Mesendoderm (in vitro differentiated cells): ENCODE data around the gene GTF3C4.

Source experiments
- DNase-seq: peaks from one replicate; pipeline ENCODE4 v3.0.0; 2013
- H2AK5ac ChIP-seq: 2 replicates; pipeline ENCODE4 v1.6.1; 2013; ENCODE audit warnings: low read length, inconsistent platforms
- H2BK120ac ChIP-seq: 2 replicates; pipeline ENCODE4 v1.6.1; 2013; ENCODE audit warnings: low read depth, mild to moderate bottlenecking, low read length, moderate library complexity, mixed read lengths
- H2BK15ac ChIP-seq: replicated peaks from 2 replicates; pipeline ENCODE4 v1.6.1; 2013; ENCODE audit warnings: low read depth, mild to moderate bottlenecking, moderate library complexity
- H2BK5ac ChIP-seq: 2 replicates; pipeline ENCODE4 v1.6.1; 2013; ENCODE audit warnings: low read length, inconsistent platforms
- H3K18ac ChIP-seq: 2 replicates; pipeline ENCODE4 v1.6.1; 2013; ENCODE audit warnings: mild to moderate bottlenecking, low read length, mixed read lengths
- H3K23ac ChIP-seq: one replicate; pipeline ENCODE4 v1.6.1; 2013; ENCODE audit warnings: low read length
- H3K27ac ChIP-seq: 2 replicates; pipeline ENCODE4 v1.5.1; 2013; ENCODE audit warnings: low read depth, mild to moderate bottlenecking, inconsistent platforms, low read length, moderate library complexity
- H3K27me3 ChIP-seq: 2 replicates; pipeline ENCODE4 v1.6.1; 2013; ENCODE audit warnings: low read length, control low read depth, mild to moderate bottlenecking, inconsistent platforms; ENCODE audit not compliant: insufficient read depth, poor library complexity
- H3K36me3 ChIP-seq: 2 replicates; pipeline ENCODE4 v1.6.1; 2013; ENCODE audit warnings: low read length, inconsistent platforms; ENCODE audit not compliant: control insufficient read depth, insufficient read depth
- H3K4ac ChIP-seq: one replicate; pipeline ENCODE4 v1.6.1; 2013; ENCODE audit warnings: low read depth, mild to moderate bottlenecking, low read length, moderate library complexity
- H3K4me1 ChIP-seq: 2 replicates; pipeline ENCODE4 v1.6.1; 2013; ENCODE audit warnings: low read depth, low read length, inconsistent platforms; ENCODE audit not compliant: control insufficient read depth
- H3K4me2 ChIP-seq: 2 replicates; pipeline ENCODE4 v1.6.1; 2013; ENCODE audit warnings: low read length
- H3K4me3 ChIP-seq: 2 replicates; pipeline ENCODE4 v1.5.1; 2013; ENCODE audit warnings: mild to moderate bottlenecking, low read length
- H3K56ac ChIP-seq: one replicate; pipeline ENCODE4 v1.6.1; 2013; ENCODE audit warnings: low read length
- H3K79me1 ChIP-seq: 2 replicates; pipeline ENCODE4 v1.6.1; 2013; ENCODE audit warnings: low read length, inconsistent platforms
- H3K79me2 ChIP-seq: 2 replicates; pipeline ENCODE4 v1.6.1; 2013; ENCODE audit warnings: mild to moderate bottlenecking, low read length; ENCODE audit not compliant: control insufficient read depth, insufficient read depth
- H3K9ac ChIP-seq: 2 replicates; pipeline ENCODE4 v1.6.1; 2013; ENCODE audit warnings: low read length, inconsistent platforms
- H4K5ac ChIP-seq: one replicate; pipeline ENCODE4 v1.6.1; 2013; ENCODE audit warnings: low read length
- H4K8ac ChIP-seq: one replicate; pipeline ENCODE4 v1.6.1; 2013; ENCODE audit warnings: low read depth, mild to moderate bottlenecking, control low read depth, low read length, moderate library complexity
- WGBS: extraction: QIAGEN DNeasy Blood & Tissue Kit; methylation state at CpG from one replicate; pipeline ENCODE4 v1.1.7; 2013; ENCODE audit warnings: low lambda C conversion rate, missing lambda C conversion rate; ENCODE audit not compliant: insufficient coverage; ENCODE audit errors: extremely low coverage; 5-methylcytosine and 5-hydroxymethylcytosine counted together

GTF3C4 gene

DNA sequence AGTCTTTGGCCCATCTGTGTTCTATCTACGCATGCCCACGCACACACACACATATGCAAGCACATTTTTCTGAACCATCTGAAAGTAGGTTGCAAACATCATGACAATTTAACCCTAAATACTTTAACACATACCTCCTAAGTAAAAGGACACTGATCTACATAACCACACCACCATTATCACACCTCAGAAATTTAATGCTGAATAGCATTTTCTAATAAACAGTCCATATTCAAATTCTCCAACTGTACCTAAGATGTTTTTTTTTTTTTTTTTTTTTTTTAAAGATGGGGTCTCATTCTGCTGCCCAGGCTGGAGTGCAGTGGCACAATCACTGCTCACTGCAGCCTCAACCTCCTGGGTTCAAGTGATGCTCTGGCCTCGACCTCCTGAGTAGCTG lies 35.9 kb upstream of the GTF3C4 start:
- Histone ChIP-seq H2BK120ac (no peak overlapping the region), H3K56ac (no peak overlapping the region), H3K36me3 (no peaks in the 10 kb centered on the region), H3K4me3 (no peak overlapping the region), H3K27me3 (no peaks in the 10 kb centered on the region), H3K27ac (no peak overlapping the region), H4K8ac (no peak overlapping the region), H3K18ac (no peak overlapping the region), H3K4me1 (no peaks in the 10 kb centered on the region), H2BK15ac (no peak overlapping the region), H2BK5ac (no peak overlapping the region), H2AK5ac (no peak overlapping the region), H3K79me1 (no peaks in the 10 kb centered on the region), H3K9ac (no peak overlapping the region), H3K79me2 (no peaks in the 10 kb centered on the region), H3K4me2 (no peak overlapping the region), H3K23ac (no peak overlapping the region), H4K5ac (no peak overlapping the region), H3K4ac (no peak overlapping the region)
- no CpG with 5 or more reads among the region's 3 CpGs for WGBS
- no peak for DNase-seq

DNA sequence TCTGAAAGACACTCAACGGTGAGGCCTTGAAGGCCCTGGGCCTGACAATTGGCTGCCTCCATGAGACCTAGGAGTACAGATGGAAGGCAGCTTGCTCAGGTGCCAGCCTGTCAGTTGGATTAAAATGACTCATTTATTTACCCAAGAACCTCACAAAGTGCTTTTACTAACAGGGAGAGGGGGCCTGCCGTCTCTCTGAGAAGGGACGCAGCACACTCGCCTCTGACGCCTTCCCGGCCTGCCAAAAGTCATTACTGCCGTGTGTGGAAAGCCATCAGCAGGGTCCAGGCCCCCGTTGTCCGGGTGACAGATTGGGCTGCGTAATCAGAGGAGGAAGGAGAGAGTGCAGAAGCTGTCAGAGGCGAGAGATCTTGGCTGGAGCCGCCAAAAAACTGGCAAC lies 32.9 kb upstream of the GTF3C4 start:
- Histone ChIP-seq H4K8ac (no peak overlapping the region), H3K4me3 (no peak overlapping the region), H3K4me2 (no peak overlapping the region), H4K5ac (no peak overlapping the region), H3K79me2 (no peaks in the 10 kb centered on the region), H3K36me3 (peaks cover 6% of the 10 kb centered on the region), H3K79me1 (peaks cover 2% of the 10 kb centered on the region), H3K27ac (no peak overlapping the region), H2BK120ac (no peak overlapping the region), H3K27me3 (no peaks in the 10 kb centered on the region), H2AK5ac (no peak overlapping the region), H3K4ac (no peak overlapping the region), H3K56ac (no peak overlapping the region), H2BK5ac (no peak overlapping the region), H2BK15ac (no peak overlapping the region), H3K18ac (no peak overlapping the region), H3K9ac (no peak overlapping the region), H3K4me1 (no peaks in the 10 kb centered on the region), H3K23ac (no peak overlapping the region)
- WGBS = no CpG with 5 or more reads among the region's 12 CpGs
- DNase-seq = no peak

DNA sequence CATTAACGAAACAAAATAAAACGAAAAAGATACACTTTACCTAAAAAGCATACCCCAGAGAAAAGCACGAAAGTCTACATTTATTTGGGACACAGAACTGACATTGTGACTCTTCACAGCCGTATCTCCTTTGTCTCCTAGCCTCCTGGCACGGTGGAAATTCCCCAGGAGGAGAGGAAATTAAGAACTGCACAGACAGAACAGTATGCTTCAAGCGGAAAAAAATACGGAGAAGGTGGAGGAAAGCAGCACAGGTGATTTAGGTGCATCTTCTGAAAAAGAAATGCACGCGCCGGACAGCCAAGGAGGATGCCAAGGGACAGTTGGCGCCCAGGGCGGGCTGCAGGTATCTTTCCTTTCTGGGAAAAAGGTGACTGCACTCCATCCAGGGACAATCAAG lies 32.5 kb upstream of the GTF3C4 start:
- H3K27me3 ChIP-seq = no peaks in the 10 kb centered on the region
- no peaks in the 10 kb centered on the region for H3K79me2 ChIP-seq
- no peak overlapping the region for H4K5ac ChIP-seq
- no peak overlapping the region for H3K4me3 ChIP-seq
- H3K23ac ChIP-seq = no peak overlapping the region
- no peak overlapping the region for H3K4ac ChIP-seq
- H3K9ac ChIP-seq = no peak overlapping the region
- H3K4me2 ChIP-seq = no peak overlapping the region
- peaks cover 2% of the 10 kb centered on the region for H3K79me1 ChIP-seq
- H3K4me1 ChIP-seq = no peaks in the 10 kb centered on the region
- no peak overlapping the region for H3K27ac ChIP-seq
- no peak overlapping the region for H4K8ac ChIP-seq
- H3K18ac ChIP-seq = no peak overlapping the region
- peaks cover 6% of the 10 kb centered on the region for H3K36me3 ChIP-seq
- no peak overlapping the region for H3K56ac ChIP-seq
- WGBS = no CpG with 5 or more reads among the region's 12 CpGs
- H2AK5ac ChIP-seq = no peak overlapping the region
- H2BK5ac ChIP-seq = no peak overlapping the region
- no peak overlapping the region for H2BK120ac ChIP-seq
- no peak overlapping the region for H2BK15ac ChIP-seq
- no peak for DNase-seq

DNA sequence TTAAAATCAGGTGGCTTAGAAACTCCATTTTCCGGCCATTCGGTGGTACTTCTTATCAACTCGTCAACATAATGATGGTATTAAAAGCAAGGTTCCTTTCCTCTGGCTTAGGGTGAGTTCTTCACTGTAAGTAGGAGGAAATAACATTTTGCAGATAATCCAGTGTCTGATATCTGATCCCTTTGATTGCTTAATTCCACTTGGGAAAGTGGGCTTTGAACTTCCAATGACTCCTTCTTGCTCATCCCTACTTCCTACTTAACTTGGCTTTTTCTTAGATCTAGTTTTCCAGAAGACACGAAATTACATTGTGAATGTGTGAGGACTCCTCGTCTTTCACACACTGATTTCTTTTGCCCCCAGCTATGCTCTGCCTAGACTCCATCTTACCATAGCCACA lies 32.0 kb upstream of the GTF3C4 start:
- Histone ChIP-seq H3K4ac (no peak overlapping the region), H3K36me3 (peaks cover 6% of the 10 kb centered on the region)

DNA sequence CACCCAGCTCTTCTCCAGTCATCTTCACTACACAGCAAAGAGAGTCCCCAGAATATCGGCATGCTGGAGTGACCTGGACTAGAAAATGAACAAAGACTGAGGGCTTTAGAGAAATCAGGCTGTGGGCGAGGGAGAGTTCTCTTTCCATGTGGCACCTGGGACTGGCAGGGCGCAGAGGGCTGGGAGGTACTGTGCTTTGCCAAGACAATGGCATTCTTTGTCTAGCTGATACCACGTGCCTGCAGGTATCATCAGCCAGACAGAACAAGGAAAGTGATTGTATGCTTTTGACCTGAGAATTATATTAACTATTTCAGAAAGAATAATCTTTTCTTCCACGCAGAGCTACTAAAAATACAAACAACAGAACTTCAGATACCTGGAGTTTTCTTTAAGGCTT lies 30.9 kb upstream of the GTF3C4 start:
- H3K9ac ChIP-seq = no peak overlapping the region
- WGBS = no CpG with 5 or more reads among the region's 5 CpGs
- H2BK15ac ChIP-seq = no peak overlapping the region
- H3K79me2 ChIP-seq = no peaks in the 10 kb centered on the region
- no peak overlapping the region for H3K4ac ChIP-seq
- H3K4me1 ChIP-seq = no peaks in the 10 kb centered on the region
- no peak overlapping the region for H4K5ac ChIP-seq
- H3K4me3 ChIP-seq = no peak overlapping the region
- no peak overlapping the region for H2BK5ac ChIP-seq
- no peaks in the 10 kb centered on the region for H3K27me3 ChIP-seq
- peaks cover 8% of the 10 kb centered on the region for H3K36me3 ChIP-seq
- H3K23ac ChIP-seq = no peak overlapping the region
- no peak overlapping the region for H3K4me2 ChIP-seq
- no peak overlapping the region for H3K18ac ChIP-seq
- H3K79me1 ChIP-seq = peaks cover 4% of the 10 kb centered on the region
- H4K8ac ChIP-seq = no peak overlapping the region
- no peak for DNase-seq
- H2BK120ac ChIP-seq = no peak overlapping the region
- no peak overlapping the region for H2AK5ac ChIP-seq
- H3K27ac ChIP-seq = no peak overlapping the region
- H3K56ac ChIP-seq = no peak overlapping the region

More for the DNA sequence above, 32.0 kb upstream of the GTF3C4 start:
- Histone ChIP-seq H3K79me2 (no peaks in the 10 kb centered on the region), H3K27ac (no peak overlapping the region), H3K27me3 (no peaks in the 10 kb centered on the region), H4K8ac (no peak overlapping the region), H3K9ac (no peak overlapping the region), H3K4me3 (no peak overlapping the region), H2AK5ac (no peak overlapping the region), H3K18ac (no peak overlapping the region), H2BK120ac (no peak overlapping the region), H2BK15ac (no peak overlapping the region), H3K23ac (no peak overlapping the region), H3K4me2 (no peak overlapping the region), H2BK5ac (no peak overlapping the region), H4K5ac (no peak overlapping the region), H3K4me1 (no peaks in the 10 kb centered on the region), H3K56ac (no peak overlapping the region), H3K79me1 (peaks cover 2% of the 10 kb centered on the region)
- no CpG with 5 or more reads among the region's 5 CpGs for WGBS
- DNase-seq = no peak

DNA sequence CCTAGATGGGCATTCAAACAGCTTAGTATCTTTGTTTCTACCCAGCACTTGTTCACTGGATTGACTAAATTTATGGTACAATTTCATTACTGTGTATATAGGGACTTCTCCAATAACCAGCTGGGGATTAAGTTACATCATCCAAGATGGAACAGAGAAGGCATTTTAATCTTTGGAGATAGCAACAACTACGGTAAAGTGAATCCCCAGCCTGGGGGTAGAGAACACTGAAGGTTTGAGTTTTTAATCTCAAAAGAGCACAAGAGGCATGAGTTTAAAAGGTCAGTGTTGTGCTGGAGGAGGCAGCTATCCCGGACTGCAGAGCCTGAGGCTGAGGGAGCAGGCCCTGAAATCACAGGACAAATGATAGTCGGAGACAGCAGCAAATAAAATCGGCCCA lies 29.0 kb upstream of the GTF3C4 start:
- H4K5ac ChIP-seq = no peak overlapping the region
- WGBS = no CpG with 5 or more reads among the region's 4 CpGs
- peaks cover 11% of the 10 kb centered on the region for H3K36me3 ChIP-seq
- no peak overlapping the region for H3K9ac ChIP-seq
- no peaks in the 10 kb centered on the region for H3K4me1 ChIP-seq
- H3K27ac ChIP-seq = no peak overlapping the region
- H2BK5ac ChIP-seq = no peak overlapping the region
- no peak overlapping the region for H3K4me3 ChIP-seq
- H2BK120ac ChIP-seq = no peak overlapping the region
- no peak overlapping the region for H3K56ac ChIP-seq
- H4K8ac ChIP-seq = no peak overlapping the region
- no peak overlapping the region for H3K23ac ChIP-seq
- H2BK15ac ChIP-seq = no peak overlapping the region
- no peaks in the 10 kb centered on the region for H3K27me3 ChIP-seq
- no peak overlapping the region for H2AK5ac ChIP-seq
- H3K79me1 ChIP-seq = peaks cover 4% of the 10 kb centered on the region
- no peak overlapping the region for H3K18ac ChIP-seq
- H3K79me2 ChIP-seq = no peaks in the 10 kb centered on the region
- no peak for DNase-seq
- no peak overlapping the region for H3K4me2 ChIP-seq
- H3K4ac ChIP-seq = no peak overlapping the region
